Caco-2 (cell line): ENCODE results near the gene NDUFV1. TPM values are rescaled to one million over a fixed set of nuclear protein-coding genes. Genes with fewer than 3 reads are reported as not detected.
A peak's percentile ranks its signal among the peaks of the same experiment; 100 is the strongest.
"Not testable (repeated sequence)": the region's sequence is repeated elsewhere in the genome, so short reads cannot be mapped to it uniquely, and the experiment has no call there.

Source experiments
- BruUV-seq: library from RNA; stranded (reverse); fragments of 400-500 nt; replicated peaks from 2 replicates; lab custom pipeline; 2021; lab: Mats Ljungman, UMichigan
- CTCF ChIA-PET: fragments of 300-600 bp; sonication (Branson Sonifier 250); formaldehyde crosslinking; loops from one replicate; lab custom pipeline; 2022; ENCODE audit warnings: antibody characterized with exemption; lab: Charles Lee
- POLR2A ChIA-PET: fragments of 300-600 bp; sonication (Branson Sonifier 250); formaldehyde crosslinking; loops from one replicate; lab custom pipeline; 2022; ENCODE audit warnings: antibody characterized with exemption; lab: Charles Lee
- DNase-seq, 2 experiments: peaks; one replicate each; pipeline versions ENCODE4 v3.0.0 to v3.0.0-alpha.2; 2020 to 2022
- H3K27me3 ChIP-seq: replicated peaks from 2 replicates; pipeline ENCODE4 v1.6.0; 2011; ENCODE audit warnings: low read length; ENCODE audit not compliant: control insufficient read depth, insufficient read depth
- H3K36me3 ChIP-seq: 2 replicates; pipeline ENCODE4 v1.5.1; 2011; ENCODE audit warnings: low read length; ENCODE audit not compliant: control insufficient read depth, insufficient read depth
- H3K4me1 ChIP-seq: fragments of 250-450 bp; sonication (Bioruptor Pico); 2 replicates; pipeline ENCODE4 v1.5.1; 2020; ENCODE audit warnings: mild to moderate bottlenecking
- H3K4me3 ChIP-seq: 2 replicates; pipeline ENCODE4 v1.5.1; 2011; ENCODE audit warnings: low read depth, mild to moderate bottlenecking, control low read depth, low read length
- H3K9me3 ChIP-seq: fragments of 250-450 bp; sonication (Bioruptor Pico); 2 replicates; pipeline ENCODE4 v1.5.1; 2020; ENCODE audit warnings: mild to moderate bottlenecking, moderate library complexity
- H3K27ac Mint-ChIP-seq: one replicate; pipeline ENCODE4 v1.8.0; 2022; ENCODE audit warnings: mixed read lengths; ENCODE audit not compliant: unreplicated experiment
- H3K27me3 Mint-ChIP-seq: one replicate; pipeline ENCODE4 v1.8.0; 2022; ENCODE audit warnings: mixed read lengths; ENCODE audit not compliant: insufficient read depth, unreplicated experiment
- H3K36me3 Mint-ChIP-seq: one replicate; pipeline ENCODE4 v1.8.0; 2022; ENCODE audit warnings: mild to moderate bottlenecking, mixed read lengths; ENCODE audit not compliant: insufficient read depth, unreplicated experiment
- H3K4me1 Mint-ChIP-seq: one replicate; pipeline ENCODE4 v1.8.0; 2022; ENCODE audit warnings: low read depth, mixed read lengths; ENCODE audit not compliant: unreplicated experiment
- H3K4me3 Mint-ChIP-seq: one replicate; pipeline ENCODE4 v1.8.0; 2022; ENCODE audit warnings: mild to moderate bottlenecking, moderate library complexity, mixed read lengths; ENCODE audit not compliant: unreplicated experiment
- H3K9me3 Mint-ChIP-seq: one replicate; pipeline ENCODE4 v1.8.0; 2022; ENCODE audit warnings: mixed read lengths; ENCODE audit not compliant: unreplicated experiment
- CTCF ChIP-seq, 2 experiments: fragments of 200-600 bp in 1 of 2; IDR thresholded peaks; 1 replicate in 1 of 2; 2 replicates in 1 of 2; pipeline versions ENCODE4 v1.5.1 to v1.8.0; 2011 to 2022; ENCODE audit warnings: antibody characterized with exemption in 1 of 2, control low read depth in 1 of 2, inconsistent platforms in 1 of 2, low read depth in 1 of 2, low read length in 1 of 2, mild to moderate bottlenecking in 1 of 2, moderate library complexity in 1 of 2; ENCODE audit not compliant: insufficient read depth in 1 of 2, severe bottlenecking in 1 of 2, unreplicated experiment in 1 of 2
- intact Hi-C: fragments of 100-400 bp; cut with micrococcal nuclease; formaldehyde crosslinking; loops from one replicate; pipeline ENCODE4 v1.10.0; 2022; ENCODE audit not compliant: unreplicated experiment
- total RNA-seq: library from RNA; stranded (reverse); gene quantifications from 2 replicates; pipeline ENCODE4 v1.2.3, GENCODE V29; 2022

NDUFV1 gene
- total RNA-seq, 1 experiment from 2014 or later = 358 TPM

- Mint-ChIP-seq H3K27ac (no peak overlapping the region), H3K9me3 (peaks cover 19% of the 10 kb centered on the region), H3K4me1 (peaks cover 8% of the 10 kb centered on the region), H3K36me3 (no peaks in the 10 kb centered on the region), H3K4me3 (no peak overlapping the region), H3K27me3 (no peaks in the 10 kb centered on the region)
- DNase-seq = peak in 1 of 2 experiments; percentile 8
- no peaks in the 10 kb centered on the region for H3K4me1 ChIP-seq
- no peaks in the 10 kb centered on the region for H3K27me3 ChIP-seq
- ChIA-PET CTCF (interaction anchor here (0.6 to 1.6 kb wide), 3 partner anchors 26 to 148 kb away, joined by 3 to 10 read pairs (median 4); partner anchors contain the start of gene NUDT8), POLR2A (no interaction called here)
- no peak overlapping the region for H3K4me3 ChIP-seq
- no peaks in the 10 kb centered on the region for H3K36me3 ChIP-seq
- no peak for TF ChIP-seq CTCF (IDR thresholded peaks at IDR 0.05; ENCODE audit: insufficient read depth in 1 of 2, low read depth in 1 of 2, low read length in 1 of 2, severe bottlenecking in 1 of 2, unreplicated experiment in 1 of 2)
- intact Hi-C loops = loop anchor here (5.0 kb wide), 1 partner anchor 141 kb away; no protein-coding TSS in a partner anchor
- peaks cover 24% of the 10 kb centered on the region for H3K9me3 ChIP-seq
- no TSS peak for BruUV-seq
Measured at GRCh38 chr11:67656278-67656922, 49.7 kb downstream of the NDUFV1 start.

GRCh38 chr11:67657300-67657699 lies 50.6 kb downstream of the NDUFV1 start:
- POLR2A ChIA-PET = no interaction called here
- no peaks in the 10 kb centered on the region for H3K36me3 Mint-ChIP-seq
- peaks cover 6% of the 10 kb centered on the region for H3K4me1 Mint-ChIP-seq
- H3K4me3 Mint-ChIP-seq = no peak overlapping the region
- TF ChIP-seq CTCF (IDR thresholded peaks at IDR 0.05; ENCODE audit: insufficient read depth in 1 of 2, low read depth in 1 of 2, low read length in 1 of 2, severe bottlenecking in 1 of 2, unreplicated experiment in 1 of 2) = no peak
- DNase-seq = no peak
- intact Hi-C loops = loop anchor here (5.0 kb wide), 1 partner anchor 140 kb away; no protein-coding TSS in a partner anchor
- CTCF ChIA-PET = interaction anchor here (1.0 to 1.6 kb wide), 2 partner anchors 10 to 27 kb away, joined by 3 to 10 read pairs; partner anchors contain the start of gene NUDT8
- no peaks in the 10 kb centered on the region for H3K4me1 ChIP-seq
- no TSS peak for BruUV-seq
- H3K4me3 ChIP-seq = no peak overlapping the region
- H3K9me3 Mint-ChIP-seq = peaks cover 17% of the 10 kb centered on the region
- H3K27me3 Mint-ChIP-seq = no peaks in the 10 kb centered on the region
- H3K27ac Mint-ChIP-seq = no peak overlapping the region
- H3K9me3 ChIP-seq = peaks cover 24% of the 10 kb centered on the region
- H3K27me3 ChIP-seq = no peaks in the 10 kb centered on the region
- no peaks in the 10 kb centered on the region for H3K36me3 ChIP-seq

- not testable (repeated sequence) for BruUV-seq, H3K4me1 Mint-ChIP-seq, H3K36me3 ChIP-seq, H3K4me1 ChIP-seq, H3K4me3 ChIP-seq, H3K27ac Mint-ChIP-seq, H3K36me3 Mint-ChIP-seq, H3K27me3 Mint-ChIP-seq, H3K27me3 ChIP-seq, H3K4me3 Mint-ChIP-seq
- intact Hi-C loops = loop anchor here (1.0 to 5.0 kb wide), 4 partner anchors 19 to 138 kb away; no protein-coding TSS in a partner anchor
- H3K9me3 Mint-ChIP-seq = peaks cover 10% of the 10 kb centered on the region
- H3K9me3 ChIP-seq = peaks cover 24% of the 10 kb centered on the region
- CTCF ChIA-PET = interaction anchor here (0.6 to 3.4 kb wide), 17 partner anchors 8 to 146 kb away, joined by 3 to 51 read pairs (median 4); partner anchors contain the start of genes ACY3 and NUDT8
- POLR2A ChIA-PET = interaction anchor here (0.6 kb wide), 1 partner anchor 30 kb away, joined by 3 read pairs; no protein-coding TSS in a partner anchor
- peak in 1 of 2 experiments; percentile 16 for DNase-seq
Measured at GRCh38 chr11:67659651-67660165, 53.0 kb downstream of the NDUFV1 start.

GRCh38 chr11:67660752-67661151 lies 54.0 kb downstream of the NDUFV1 start:
- BruUV-seq, H3K27me3 ChIP-seq, DNase-seq, H3K27me3 Mint-ChIP-seq, H3K4me3 ChIP-seq, H3K4me1 ChIP-seq, POLR2A ChIA-PET, H3K9me3 Mint-ChIP-seq, intact Hi-C loops, H3K36me3 Mint-ChIP-seq, H3K4me3 Mint-ChIP-seq, H3K4me1 Mint-ChIP-seq, H3K36me3 ChIP-seq, H3K27ac Mint-ChIP-seq: not testable (repeated sequence)
- CTCF ChIA-PET = interaction anchor here (3.4 kb wide), 1 partner anchor 31 kb away, joined by 51 read pairs; the partner anchor contains the start of gene NUDT8
- H3K9me3 ChIP-seq = peaks cover 18% of the 10 kb centered on the region
